ENCODE measurements around the gene NEK8.

DNA sequence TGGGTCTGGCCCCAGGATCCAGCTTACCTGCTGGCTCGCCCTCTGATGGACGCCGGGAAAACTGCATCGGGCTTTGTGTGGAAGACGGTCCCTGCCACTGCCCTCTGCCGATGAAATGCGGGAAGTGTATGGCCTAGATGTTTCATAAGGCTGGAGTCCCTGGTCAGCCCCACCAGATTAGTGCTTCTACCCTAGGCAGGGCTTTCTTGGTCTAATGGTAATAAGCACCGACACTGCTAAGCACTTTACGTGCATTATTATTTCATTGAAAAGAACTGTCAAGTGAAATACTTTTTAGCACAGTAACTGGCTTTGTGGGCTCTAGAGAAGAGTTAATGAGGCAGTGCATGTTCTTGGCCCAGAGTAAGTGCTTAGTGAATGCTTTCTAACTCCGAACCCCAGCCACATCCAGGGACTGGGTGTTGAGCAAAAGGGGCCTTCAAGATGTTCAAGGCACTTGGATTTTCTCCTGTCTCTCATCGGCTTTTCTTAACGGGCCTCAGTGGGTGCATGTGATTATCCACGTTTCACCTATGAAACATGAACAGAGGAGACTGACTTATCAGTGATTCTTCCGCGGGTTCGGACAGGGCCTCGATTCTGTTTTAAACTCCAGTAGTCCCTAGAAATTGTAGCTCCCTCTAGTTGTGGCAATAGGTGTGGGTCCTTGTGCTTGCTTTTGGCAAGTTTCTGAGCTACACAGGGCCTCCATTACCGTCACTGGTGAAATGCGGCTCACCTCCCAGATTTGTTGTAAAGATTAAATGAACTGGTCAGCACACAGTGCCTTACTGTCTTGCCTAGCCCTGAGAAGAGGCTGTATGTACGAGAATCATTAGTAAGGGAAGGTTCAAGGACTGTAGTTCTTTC, 21.8 kb downstream of the NEK8 start:
- TF ChIP-seq POLR2AphosphoS5 (IDR thresholded peaks at IDR 0.05) (peak; percentile 73 to 89 (median 83)), POLR2A (IDR thresholded peaks at IDR 0.05) (no peak)
